HG03457 (cell line): ENCODE results near the gene DCAF8L1.
"Not testable (repeated sequence)": the region's sequence is repeated elsewhere in the genome, so short reads cannot be mapped to it uniquely, and the experiment has no call there.

Source experiments
- ATAC-seq: cut with Tn5 transposase; IDR thresholded peaks from one replicate; pipeline ENCODE4 v1.9.1; 2021; ENCODE audit warnings: moderate number of reproducible peaks; ENCODE audit not compliant: unreplicated experiment

The DCAF8L1 gene

GRCh38 chrX:27981349-27981748 is at the start of gene DCAF8L1:
Gene DCAF8L1, minus strand, starts transcription at chrX:27981449. Its CDS starts 115 bp downstream, at chrX:27981334.
- no peak for ATAC-seq

DNA sequence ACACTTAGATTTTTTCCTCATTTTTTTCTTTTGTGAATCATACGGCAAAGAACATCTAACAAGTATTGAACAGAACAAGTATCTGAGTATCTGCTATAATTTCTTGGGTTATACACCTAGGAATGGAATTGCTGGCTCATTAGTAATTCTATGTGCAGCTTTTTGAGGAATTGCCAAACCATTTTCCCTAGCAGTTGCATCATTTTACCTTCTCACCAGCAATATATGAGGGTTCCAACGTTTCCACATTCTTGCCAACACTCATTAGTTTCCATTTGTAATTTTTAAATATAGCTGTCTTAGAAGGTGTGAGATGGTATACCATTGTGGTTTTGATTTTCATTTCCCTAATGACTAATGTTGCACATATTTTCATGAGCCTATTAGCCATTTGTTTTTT is 41.1 kb upstream of the DCAF8L1 start:
- ATAC-seq = no peak

DNA sequence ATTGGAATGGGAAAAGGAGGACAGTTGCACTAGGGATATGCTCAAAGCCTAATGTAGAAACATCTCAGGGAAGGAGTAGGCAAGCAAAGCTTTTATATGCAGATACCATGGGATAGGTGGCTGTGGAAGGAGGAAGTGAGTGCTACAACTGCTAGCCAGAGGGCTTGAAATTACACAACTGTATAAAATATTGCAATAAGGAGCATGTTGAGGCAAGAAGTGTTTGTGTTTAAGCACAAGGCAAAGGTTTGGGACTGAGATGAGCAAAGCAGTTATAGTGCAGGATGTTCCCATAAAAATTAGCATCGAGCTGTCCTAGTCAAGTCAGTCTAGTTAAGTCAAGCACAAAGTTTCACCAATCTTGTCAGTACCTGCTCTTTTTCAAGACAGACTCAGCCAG is 35.6 kb upstream of the DCAF8L1 start:
- ATAC-seq = no peak

- ATAC-seq = no peak
Measured at GRCh38 chrX:28015993-28016392, 34.7 kb upstream of the DCAF8L1 start.

GRCh38 chrX:28010875-28011274 is 29.6 kb upstream of the DCAF8L1 start:
- no peak for ATAC-seq

DNA sequence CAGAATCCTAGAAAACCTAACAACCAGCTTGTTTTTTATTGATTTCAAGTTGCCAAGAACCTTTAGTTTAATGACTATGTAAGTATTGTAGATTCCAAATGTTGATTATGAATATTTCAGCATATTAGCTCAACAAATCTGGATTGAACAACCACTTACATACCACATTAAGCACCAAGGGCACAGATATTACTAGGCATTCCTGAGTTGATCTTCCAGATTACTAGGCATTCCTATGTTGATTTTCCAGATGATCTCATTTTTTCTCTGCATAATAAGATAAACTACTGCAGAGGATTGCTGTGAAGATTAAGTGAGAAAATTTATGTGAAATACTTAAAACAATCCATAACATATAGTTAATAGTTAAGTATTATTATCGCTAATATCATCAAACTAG is 17.4 kb upstream of the DCAF8L1 start:
- no peak for ATAC-seq

GRCh38 chrX:27997622-27998021 is 16.4 kb upstream of the DCAF8L1 start:
- no peak for ATAC-seq

- no peak for ATAC-seq
Measured at GRCh38 chrX:27996132-27996531, 14.9 kb upstream of the DCAF8L1 start.

DNA sequence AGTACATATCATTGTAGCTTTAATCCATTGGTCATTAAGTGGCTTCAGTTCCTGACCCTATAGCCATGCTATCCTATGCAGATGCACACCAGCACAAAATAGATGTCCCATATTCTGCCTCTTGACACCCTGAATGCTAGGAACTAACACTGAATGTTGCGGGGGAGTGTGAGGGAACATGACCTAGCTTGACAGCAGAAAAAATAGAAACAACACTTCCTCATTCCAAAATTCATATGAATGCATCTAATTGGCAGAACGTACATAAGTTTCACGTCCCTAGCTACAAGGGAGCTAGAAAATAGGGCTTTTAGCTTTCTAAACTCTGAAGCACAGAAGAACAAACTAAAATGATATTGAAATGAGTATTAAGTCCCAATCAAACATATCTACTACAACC is 14.4 kb upstream of the DCAF8L1 start:
- ATAC-seq = no peak

GRCh38 chrX:27987862-27988646 is 6.8 kb upstream of the DCAF8L1 start:
- ATAC-seq = no peak

- not testable (repeated sequence) for ATAC-seq
Measured at GRCh38 chrX:27976934-27977333, 4.3 kb downstream of the DCAF8L1 start.

GRCh38 chrX:27976284-27976683 is 5.0 kb downstream of the DCAF8L1 start:
- no peak for ATAC-seq

DNA sequence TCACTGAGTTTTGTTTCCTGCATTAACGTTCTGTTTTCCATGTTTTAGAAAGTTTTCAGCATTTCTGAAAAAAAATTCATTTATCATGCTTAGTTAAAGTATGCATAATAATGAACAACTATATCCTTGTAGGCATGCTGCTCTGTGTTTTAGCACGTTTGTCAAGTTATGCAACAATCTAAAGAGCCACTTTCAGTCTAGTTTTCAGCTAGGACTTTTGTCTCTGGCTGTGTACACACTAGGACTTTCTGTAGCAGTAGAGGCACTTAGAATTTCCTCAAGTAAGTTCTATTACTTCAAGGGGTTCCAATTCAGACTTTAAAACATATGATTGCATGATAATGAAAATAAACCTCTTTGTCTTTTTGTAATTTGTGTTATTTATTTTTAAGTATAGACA is 12.4 kb downstream of the DCAF8L1 start:
- no peak for ATAC-seq

DNA sequence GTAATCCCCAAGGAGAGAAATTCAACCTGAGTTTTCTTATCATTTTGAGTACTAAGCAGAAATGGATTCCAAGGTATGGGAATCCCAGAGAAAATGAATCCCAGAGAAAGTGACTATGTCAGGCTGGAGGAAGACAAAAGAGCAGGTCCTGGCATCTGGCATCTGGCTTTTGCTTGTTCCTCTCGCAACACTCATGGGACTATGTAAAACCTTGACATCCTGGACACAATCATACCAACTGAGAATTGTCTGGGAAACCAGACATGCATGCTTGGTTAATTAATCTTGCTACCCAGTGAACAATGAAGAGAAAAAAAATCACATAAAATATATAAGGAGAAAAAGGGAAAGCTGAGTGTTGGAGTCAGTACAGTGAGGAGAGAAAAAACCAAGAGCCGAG is 12.9 kb downstream of the DCAF8L1 start:
- no peak for ATAC-seq

- ATAC-seq = no peak
Measured at GRCh38 chrX:27966955-27967354, 14.3 kb downstream of the DCAF8L1 start.

- ATAC-seq = no peak
Measured at GRCh38 chrX:27966492-27966891, 14.8 kb downstream of the DCAF8L1 start.

DNA sequence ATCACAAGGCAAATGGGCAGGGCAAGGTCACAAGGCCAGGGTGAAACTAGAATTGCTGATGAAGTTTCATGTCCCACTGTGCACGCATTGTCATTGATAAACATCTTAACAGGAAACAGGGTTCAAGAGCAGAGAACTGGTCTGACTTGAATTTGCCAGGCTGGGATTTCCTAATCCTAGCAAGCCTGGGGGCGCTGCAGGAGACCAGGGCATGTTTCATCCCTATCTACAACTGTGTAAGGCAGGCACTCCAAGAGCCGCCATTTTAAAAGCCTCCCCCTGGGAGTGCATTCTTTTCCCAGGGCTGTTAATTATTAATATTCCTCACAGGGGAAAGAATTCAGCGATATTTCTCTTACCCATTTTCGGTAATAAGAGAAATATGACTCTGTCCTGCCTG is 15.9 kb downstream of the DCAF8L1 start:
- not testable (repeated sequence) for ATAC-seq

DNA sequence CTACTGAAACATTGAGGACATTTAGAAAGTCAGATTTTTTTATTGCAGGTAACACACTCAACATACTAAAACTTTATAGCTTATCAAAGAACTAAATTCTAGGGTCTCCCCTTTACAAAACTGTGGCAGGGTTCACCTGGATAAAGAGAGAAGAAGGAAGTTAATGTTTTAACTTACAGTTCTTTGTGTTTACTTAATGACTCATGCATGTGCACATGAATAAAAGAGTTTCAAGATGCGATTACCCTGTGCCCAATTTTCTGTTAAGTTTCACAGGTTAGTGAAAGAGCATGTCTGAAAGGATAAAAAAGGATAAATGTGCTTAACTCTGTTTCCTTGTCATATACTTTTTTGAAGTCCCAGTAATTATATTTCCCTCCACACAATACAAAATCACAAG is 16.8 kb downstream of the DCAF8L1 start:
- no peak for ATAC-seq

GRCh38 chrX:27960410-27960809 is 20.8 kb downstream of the DCAF8L1 start:
- not testable (repeated sequence) for ATAC-seq

DNA sequence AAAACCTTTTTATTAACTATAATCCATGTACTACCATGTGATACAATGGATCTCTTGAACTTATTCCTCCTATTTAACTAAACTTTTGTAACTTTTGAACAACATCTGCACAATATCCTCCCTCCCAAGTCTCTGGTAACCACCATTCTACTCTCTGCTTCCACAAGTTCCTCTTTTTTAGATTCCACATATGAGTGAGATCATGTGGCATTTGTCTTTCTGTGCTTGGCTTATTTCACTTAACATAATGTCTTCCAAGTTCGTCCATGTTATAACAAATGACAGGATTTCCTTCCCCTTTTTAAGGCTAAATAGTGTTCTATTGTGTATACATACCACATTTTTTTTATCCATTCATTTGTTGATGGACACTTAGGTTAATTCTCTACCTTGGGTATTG is 28.1 kb downstream of the DCAF8L1 start:
- ATAC-seq = no peak

GRCh38 chrX:27933361-27933760 is 47.9 kb downstream of the DCAF8L1 start:
- ATAC-seq = no peak
